Measurements from ENCODE around the gene CLSTN3. TPM values are rescaled to one million over a fixed set of nuclear protein-coding genes. Genes with fewer than 3 reads are reported as not detected.

Gene CLSTN3
- total RNA-seq, 1 experiment from 2014 or later = 10.6 TPM

GRCh38 chr12:7188562-7189397 lies 58.6 kb downstream of the CLSTN3 start:
- DNase-seq (ENCODE audit: low read depth) = peak; percentile 82

GRCh38 chr12:7189398-7190267 lies 59.5 kb downstream of the CLSTN3 start, which contains the start of gene PEX5:
Gene PEX5, plus strand, starts transcription at chr12:7189686. Its CDS starts 692 bp downstream, at chr12:7190378.
- DNase-seq (ENCODE audit: low read depth) = peak; percentile 94

DNA sequence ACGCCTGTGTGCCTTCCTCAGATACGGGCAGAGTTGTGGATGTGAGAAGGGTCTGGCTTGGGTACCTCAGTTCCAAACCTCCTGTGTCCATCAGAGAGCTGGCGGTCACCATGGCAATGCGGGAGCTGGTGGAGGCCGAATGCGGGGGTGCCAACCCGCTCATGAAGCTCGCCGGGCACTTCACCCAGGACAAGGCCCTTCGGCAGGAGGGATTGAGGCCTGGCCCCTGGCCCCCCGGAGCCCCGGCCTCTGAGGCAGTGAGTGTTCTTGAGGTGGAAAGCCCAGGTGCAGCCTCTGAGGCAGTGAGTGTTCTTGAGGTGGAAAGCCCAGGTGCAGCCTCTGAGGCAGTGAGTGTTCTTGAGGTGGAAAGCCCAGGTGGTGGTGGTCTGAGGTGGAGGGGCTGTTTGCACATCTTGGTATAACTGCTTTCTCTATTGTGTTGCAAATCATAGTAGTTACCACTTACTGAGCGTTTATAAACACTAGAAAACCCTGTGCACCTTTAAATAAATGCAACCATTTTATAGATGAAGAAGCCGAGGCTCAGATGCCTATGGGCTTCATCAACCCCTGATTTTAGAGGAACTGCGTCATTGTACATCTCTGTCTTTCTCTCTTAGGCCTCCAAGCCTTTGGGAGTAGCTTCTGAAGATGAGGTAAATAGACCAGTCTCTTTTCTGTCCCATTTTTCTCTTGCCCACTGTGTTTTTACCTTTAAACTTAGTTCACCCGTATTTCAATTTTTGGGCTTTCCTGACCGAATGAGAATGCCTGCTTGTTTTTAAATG lies 60.3 kb downstream of the CLSTN3 start:
- peak; percentile 19 for DNase-seq (ENCODE audit: low read depth)

- DNase-seq (ENCODE audit: low read depth) = no peak
Observed at GRCh38 chr12:7193674-7194073, 63.5 kb downstream of the CLSTN3 start.

DNA sequence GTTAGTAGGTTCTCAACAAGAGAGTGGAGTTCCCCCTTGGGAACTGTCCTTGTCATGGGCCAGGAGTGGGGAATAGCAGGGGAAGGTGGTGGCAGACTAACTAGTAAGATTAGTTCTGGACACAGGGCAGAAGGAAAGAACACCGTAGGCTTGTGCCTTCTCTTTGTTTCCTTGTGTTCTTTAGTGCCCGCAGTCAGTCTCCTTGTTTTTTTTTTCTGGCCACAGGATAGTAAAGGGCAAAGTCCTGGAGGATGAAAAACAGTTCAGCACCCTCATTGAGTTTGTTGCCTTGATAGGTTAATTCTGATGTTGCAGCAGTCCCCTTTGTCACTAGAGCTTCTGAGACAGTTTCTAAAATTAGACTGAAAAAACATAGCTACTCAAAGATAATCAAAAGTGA lies 67.7 kb downstream of the CLSTN3 start:
- no peak for DNase-seq (ENCODE audit: low read depth)

DNA sequence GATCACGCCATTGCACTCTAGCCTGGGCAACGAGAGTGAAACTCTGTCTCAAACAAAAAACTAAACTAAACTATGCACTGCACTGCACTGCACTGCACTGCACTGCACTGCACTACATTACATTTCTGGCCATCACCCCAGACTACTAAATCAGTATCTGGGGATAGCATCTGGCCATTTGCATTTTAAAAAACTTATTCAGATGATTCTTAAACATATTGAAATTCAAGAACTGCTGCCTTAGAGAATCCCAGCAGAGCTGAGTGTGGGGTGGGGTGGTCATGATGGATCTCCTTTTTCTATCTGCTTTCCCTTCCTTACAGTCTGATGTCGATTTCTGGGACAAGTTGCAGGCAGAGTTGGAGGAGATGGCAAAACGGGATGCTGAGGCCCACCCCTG lies 72.9 kb downstream of the CLSTN3 start:
- DNase-seq (ENCODE audit: low read depth) = no peak

DNA sequence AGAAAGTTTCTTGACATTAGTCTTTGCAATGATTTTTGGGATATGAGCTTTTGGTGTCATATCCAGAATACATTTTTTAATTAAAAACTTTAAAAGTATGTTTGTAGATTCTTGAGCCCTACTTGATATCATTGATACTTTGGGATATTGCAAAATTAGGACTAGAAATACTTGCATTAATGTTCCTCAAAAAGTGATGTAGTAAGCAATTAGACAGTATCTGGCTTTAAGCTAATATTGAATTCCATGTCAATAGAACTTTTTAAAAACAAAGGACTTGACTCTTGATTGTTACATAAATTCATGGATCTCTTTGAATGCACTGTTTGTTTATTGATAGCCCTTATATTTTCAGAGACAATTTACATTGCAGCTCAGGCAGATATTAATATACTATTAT lies 74.9 kb downstream of the CLSTN3 start:
- DNase-seq (ENCODE audit: low read depth) = no peak

GRCh38 chr12:7206691-7207090 lies 76.5 kb downstream of the CLSTN3 start:
- no peak for DNase-seq (ENCODE audit: low read depth)

- no peak for DNase-seq (ENCODE audit: low read depth)
Observed at GRCh38 chr12:7207866-7208625, 77.9 kb downstream of the CLSTN3 start.

Other genes starting within 250 kb of the CLSTN3 start
- 7.0 and 16.1 TPM in 2 replicates for gene LRRC23, start 225.5 kb upstream of the CLSTN3 start, total RNA-seq (2014; rRNA removed; shearing (Covaris generic))
- 9.0 and 13.4 TPM in 2 replicates for gene ENO2, start 215.8 kb upstream of the CLSTN3 start, total RNA-seq (2014; rRNA removed; shearing (Covaris generic))
- gene ATN1, start 202.4 kb upstream of the CLSTN3 start, total RNA-seq (2014; rRNA removed; shearing (Covaris generic)) = 3.3 and 5.4 TPM in 2 replicates
- not detected in 2 replicates for gene RNU7-1, start 186.6 kb upstream of the CLSTN3 start, total RNA-seq (2014; rRNA removed; shearing (Covaris generic))
- 216 and 272 TPM in 2 replicates for gene C12orf57, start 186.3 kb upstream of the CLSTN3 start, total RNA-seq (2014; rRNA removed; shearing (Covaris generic))
- not detected in 2 replicates for gene PTPN6, start 179.0 kb upstream of the CLSTN3 start, total RNA-seq (2014; rRNA removed; shearing (Covaris generic))
- 423 and 482 TPM in 2 replicates for gene PHB2, start 159.7 kb upstream of the CLSTN3 start, total RNA-seq (2014; rRNA removed; shearing (Covaris generic))
- gene EMG1, start 159.5 kb upstream of the CLSTN3 start, total RNA-seq (2014; rRNA removed; shearing (Covaris generic)) = 133 and 151 TPM in 2 replicates
- gene LPCAT3, start 111.9 kb upstream of the CLSTN3 start, total RNA-seq (2014; rRNA removed; shearing (Covaris generic)) = 9.7 and 13.7 TPM in 2 replicates
- 5.5 and 5.7 TPM in 2 replicates for gene C1S, start 69.7 kb upstream of the CLSTN3 start, total RNA-seq (2014; rRNA removed; shearing (Covaris generic))
- 2.3 and 2.9 TPM in 2 replicates for gene C1R, start 37.9 kb upstream of the CLSTN3 start, total RNA-seq (2014; rRNA removed; shearing (Covaris generic))
- gene C1RL, start 21.2 kb upstream of the CLSTN3 start, total RNA-seq (2014; rRNA removed; shearing (Covaris generic)) = 3.1 and 13.3 TPM in 2 replicates
- 0.46 TPM in 1 of 2 replicates, not detected in the other for gene RBP5, start 1.5 kb upstream of the CLSTN3 start, total RNA-seq (2014; rRNA removed; shearing (Covaris generic))
- gene PEX5, start 59.3 kb downstream of the CLSTN3 start, total RNA-seq (2014; rRNA removed; shearing (Covaris generic)) = 23.2 and 26.8 TPM in 2 replicates
- not detected in 2 replicates for gene ACSM4, start 173.7 kb downstream of the CLSTN3 start, total RNA-seq (2014; rRNA removed; shearing (Covaris generic))